IPS-20b (cell line): ENCODE measurements around the gene TPI1.
"Not testable (repeated sequence)": the region's sequence is repeated elsewhere in the genome, so short reads cannot be mapped to it uniquely, and the experiment has no call there.

Experiments
- H3K27ac ChIP-seq: one replicate; pipeline ENCODE4 v1.5.1; 2013; ENCODE audit warnings: low read length
- H3K27me3 ChIP-seq: 2 replicates; pipeline ENCODE4 v1.6.1; 2013; ENCODE audit warnings: mild to moderate bottlenecking, low read length, inconsistent platforms; ENCODE audit not compliant: insufficient read depth
- H3K36me3 ChIP-seq: 2 replicates; pipeline ENCODE4 v1.6.1; 2013; ENCODE audit warnings: low read depth, mild to moderate bottlenecking, inconsistent platforms, low read length, moderate library complexity; ENCODE audit not compliant: insufficient read depth
- H3K4me1 ChIP-seq: 2 replicates; pipeline ENCODE4 v1.6.1; 2013; ENCODE audit warnings: mild to moderate bottlenecking, control low read depth, inconsistent platforms, low read length, moderate library complexity; ENCODE audit not compliant: insufficient read depth
- H3K4me3 ChIP-seq: 2 replicates; pipeline ENCODE4 v1.5.1; 2013; ENCODE audit warnings: mild to moderate bottlenecking, low read length, inconsistent platforms
- H3K9ac ChIP-seq: 2 replicates; pipeline ENCODE4 v1.6.1; 2013; ENCODE audit warnings: low read depth, mild to moderate bottlenecking, inconsistent platforms, low read length, moderate library complexity
- H3K9me3 ChIP-seq: 2 replicates; pipeline ENCODE4 v1.6.1; 2013; ENCODE audit warnings: mild to moderate bottlenecking, low read depth, low read length, inconsistent platforms; ENCODE audit not compliant: insufficient read depth

TPI1 gene

GRCh38 chr12:6891646-6892001 is 24.3 kb downstream of the TPI1 start:
- H3K27ac ChIP-seq: no peak overlapping the region
- H3K4me1 ChIP-seq: peaks cover 9% of the 10 kb centered on the region
- no peaks in the 10 kb centered on the region for H3K27me3 ChIP-seq
- no peaks in the 10 kb centered on the region for H3K9me3 ChIP-seq
- peak overlapping the region; percentile 80 for H3K9ac ChIP-seq
- H3K36me3 ChIP-seq: no peaks in the 10 kb centered on the region
- H3K4me3 ChIP-seq: peak overlapping the region; percentile 73

DNA sequence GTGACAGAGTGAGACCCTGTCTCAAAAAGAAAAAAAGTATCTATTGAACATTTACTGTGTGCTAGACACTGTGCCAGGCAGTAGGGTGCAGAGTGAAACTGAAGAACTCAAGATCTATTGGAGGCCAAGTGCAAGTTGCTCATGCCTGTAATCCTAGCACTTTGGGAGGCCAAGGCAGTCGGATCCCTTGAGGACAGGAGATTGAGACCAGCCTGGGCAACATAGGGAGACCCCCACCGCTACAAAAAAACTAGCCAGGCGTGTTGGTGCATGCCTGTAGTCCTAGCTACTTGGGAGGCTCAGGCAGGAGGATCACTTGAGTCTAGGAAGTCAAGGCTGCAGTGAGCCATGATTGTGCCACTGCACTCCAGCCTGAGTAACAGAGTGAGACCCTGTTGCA is 25.4 kb downstream of the TPI1 start:
- H3K4me1 ChIP-seq, H3K4me3 ChIP-seq, H3K36me3 ChIP-seq, H3K27ac ChIP-seq, H3K9me3 ChIP-seq, H3K9ac ChIP-seq, H3K27me3 ChIP-seq: not testable (repeated sequence)

GRCh38 chr12:6894321-6894720 is 27.0 kb downstream of the TPI1 start:
- Histone ChIP-seq H3K4me3 (no peak overlapping the region), H3K4me1 (peaks cover 5% of the 10 kb centered on the region; the same call in 1 of the 2 replicates), H3K27me3 (no peaks in the 10 kb centered on the region), H3K9ac (no peak overlapping the region), H3K36me3 (no peaks in the 10 kb centered on the region), H3K27ac (no peak overlapping the region), H3K9me3 (no peaks in the 10 kb centered on the region)

GRCh38 chr12:6896846-6897435 is 29.6 kb downstream of the TPI1 start:
- no peaks in the 10 kb centered on the region for H3K27me3 ChIP-seq
- H3K9me3 ChIP-seq: no peaks in the 10 kb centered on the region
- H3K9ac ChIP-seq: no peak overlapping the region
- H3K4me1 ChIP-seq: no peaks in the 10 kb centered on the region
- H3K36me3 ChIP-seq: no peaks in the 10 kb centered on the region
- H3K4me3 ChIP-seq: no peak overlapping the region
- no peak overlapping the region for H3K27ac ChIP-seq

- H3K4me1 ChIP-seq: peaks cover 5% of the 10 kb centered on the region; the same call in 1 of the 2 replicates
- no peaks in the 10 kb centered on the region for H3K36me3 ChIP-seq
- H3K27ac ChIP-seq: no peak overlapping the region
- no peak overlapping the region for H3K4me3 ChIP-seq
- no peaks in the 10 kb centered on the region for H3K9me3 ChIP-seq
- H3K27me3 ChIP-seq: no peaks in the 10 kb centered on the region
- no peak overlapping the region for H3K9ac ChIP-seq
Measured at GRCh38 chr12:6899427-6899826, 32.1 kb downstream of the TPI1 start.

DNA sequence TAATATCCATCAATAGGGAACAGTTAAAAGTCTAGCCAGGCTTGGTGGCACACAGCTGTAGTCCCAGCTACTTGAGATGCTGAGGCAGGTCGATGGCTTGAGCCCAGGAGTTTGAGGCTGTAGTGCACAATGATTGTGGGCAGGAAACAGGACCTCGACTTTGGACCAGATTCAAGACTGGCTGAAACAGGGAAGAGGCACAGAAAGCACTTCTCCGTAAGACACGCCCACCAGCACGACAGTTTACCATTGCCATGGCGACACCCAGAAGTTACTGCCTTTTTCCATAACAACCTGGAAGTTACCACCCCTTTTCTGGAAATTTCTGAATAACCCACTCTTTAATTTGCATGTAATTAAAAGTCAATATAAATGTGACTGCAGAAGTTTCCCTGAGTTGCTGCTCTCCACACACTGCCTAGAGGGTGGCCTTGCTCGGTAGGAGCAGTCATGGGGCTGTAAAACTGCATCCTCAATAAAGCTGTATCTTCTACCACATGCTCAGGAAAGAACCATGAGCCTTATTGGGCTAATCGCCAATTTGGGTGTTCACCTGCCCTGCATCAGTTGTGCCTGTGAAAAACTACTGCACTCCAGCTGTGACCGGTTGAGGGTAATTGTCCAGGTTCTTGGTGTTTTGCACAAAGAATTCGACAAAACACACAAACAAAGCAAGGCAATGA is 32.6 kb downstream of the TPI1 start:
- Histone ChIP-seq H3K4me1 (peaks cover 5% of the 10 kb centered on the region; the same call in 1 of the 2 replicates), H3K36me3 (no peaks in the 10 kb centered on the region), H3K27me3 (no peaks in the 10 kb centered on the region), H3K9ac (no peak overlapping the region), H3K4me3 (no peak overlapping the region), H3K9me3 (no peaks in the 10 kb centered on the region), H3K27ac (no peak overlapping the region)

DNA sequence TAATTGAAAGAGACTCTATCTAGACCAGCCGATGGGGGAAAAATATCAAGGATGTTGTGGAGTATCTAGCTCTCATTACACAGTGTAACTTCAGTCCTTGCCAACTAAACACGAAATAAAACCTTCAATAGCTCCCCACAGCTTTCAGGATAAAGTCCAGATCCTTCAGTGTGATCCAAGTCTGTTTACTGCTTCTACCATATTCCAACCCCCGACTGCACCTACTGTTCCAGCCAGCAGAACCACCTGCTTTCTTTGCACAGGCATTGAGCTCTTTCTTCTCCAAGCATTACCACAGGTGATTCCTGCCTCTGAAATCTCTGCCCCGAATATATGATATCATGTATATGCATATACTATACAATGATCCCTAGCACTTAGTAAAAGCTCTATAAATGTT is 35.1 kb downstream of the TPI1 start:
- Histone ChIP-seq H3K9me3 (no peaks in the 10 kb centered on the region), H3K36me3 (no peaks in the 10 kb centered on the region), H3K9ac (no peak overlapping the region), H3K4me1 (peaks cover 5% of the 10 kb centered on the region; the same call in 1 of the 2 replicates), H3K27ac (no peak overlapping the region), H3K27me3 (peaks cover 14% of the 10 kb centered on the region), H3K4me3 (no peak overlapping the region)

- H3K27me3 ChIP-seq: peaks cover 14% of the 10 kb centered on the region
- no peaks in the 10 kb centered on the region for H3K36me3 ChIP-seq
- H3K9me3 ChIP-seq: no peaks in the 10 kb centered on the region
- H3K4me1 ChIP-seq: peaks cover 5% of the 10 kb centered on the region; the same call in 1 of the 2 replicates
- peak overlapping the region; percentile 49 for H3K27ac ChIP-seq
- H3K4me3 ChIP-seq: peak overlapping the region; percentile 50; the same call in 1 of the 2 replicates
- peak overlapping the region; percentile 68; the same call in 1 of the 2 replicates for H3K9ac ChIP-seq
Measured at GRCh38 chr12:6903722-6904121, 36.4 kb downstream of the TPI1 start.

- peak within 1 kb of the TSS; percentile 49 for H3K27ac ChIP-seq
- H3K4me3 ChIP-seq: peak within 1 kb of the TSS; percentile 75
Measured at GRCh38 chr12:6904280-6905276, 37.2 kb downstream of the TPI1 start, which contains the start of gene LRRC23. Gene LRRC23, plus strand, starts transcription at chr12:6904822. Its CDS starts 812 bp downstream, at chr12:6905634.

GRCh38 chr12:6905414-6906040 is 38.2 kb downstream of the TPI1 start:
- Histone ChIP-seq H3K4me1 (peaks cover 5% of the 10 kb centered on the region; the same call in 1 of the 2 replicates), H3K9me3 (no peaks in the 10 kb centered on the region), H3K27me3 (peaks cover 14% of the 10 kb centered on the region), H3K9ac (peak overlapping the region; percentile 73; the same call in 1 of the 2 replicates), H3K4me3 (peak overlapping the region; percentile 75), H3K36me3 (no peaks in the 10 kb centered on the region), H3K27ac (no peak overlapping the region)

More at GRCh38 chr12:6904280-6905276, 37.2 kb downstream of the TPI1 start, which contains the start of gene LRRC23:
- Histone ChIP-seq H3K9me3 (no peaks in the 10 kb centered on the region), H3K36me3 (no peaks in the 10 kb centered on the region), H3K9ac (peak within 1 kb of the TSS; percentile 73; the same call in 1 of the 2 replicates), H3K4me1 (peaks cover 5% of the 10 kb centered on the region; the same call in 1 of the 2 replicates), H3K27me3 (peaks cover 14% of the 10 kb centered on the region)

GRCh38 chr12:6908141-6908540 is 40.8 kb downstream of the TPI1 start:
- not testable (repeated sequence) for H3K4me1 ChIP-seq, H3K36me3 ChIP-seq, H3K9ac ChIP-seq, H3K27ac ChIP-seq, H3K9me3 ChIP-seq, H3K4me3 ChIP-seq
- H3K27me3 ChIP-seq: peaks cover 14% of the 10 kb centered on the region
